Osteoblast (primary cell): ENCODE data around the gene CDKN2C. TPM values are rescaled to one million over a fixed set of nuclear protein-coding genes. Genes with fewer than 3 reads are reported as not detected.
A peak's percentile ranks its signal among the peaks of the same experiment; 100 is the strongest.

Source experiments
- DNase-seq: peaks from one replicate; pipeline ENCODE4 v3.0.0; 2011; ENCODE audit warnings: low spot score, mixed read lengths; ENCODE audit not compliant: insufficient read length; ENCODE audit errors: missing footprints
- H2AFZ ChIP-seq: 2 replicates; pipeline ENCODE4 v1.6.0; 2011; ENCODE audit warnings: mild to moderate bottlenecking, low read length
- H3K27ac ChIP-seq: 2 replicates; pipeline ENCODE4 v1.5.1; 2011; ENCODE audit warnings: mild to moderate bottlenecking, low read depth, low read length, moderate library complexity
- H3K27me3 ChIP-seq: 2 replicates; pipeline ENCODE4 v1.6.0; 2012; ENCODE audit warnings: mild to moderate bottlenecking, control low read depth, inconsistent platforms, low read length, moderate library complexity; ENCODE audit not compliant: insufficient read depth
- H3K36me3 ChIP-seq: 2 replicates; pipeline ENCODE4 v1.5.1; 2011; ENCODE audit warnings: mild to moderate bottlenecking, low read length, control low read depth, moderate library complexity; ENCODE audit not compliant: insufficient read depth
- H3K4me1 ChIP-seq: 2 replicates; pipeline ENCODE4 v1.5.1; 2011; ENCODE audit warnings: mild to moderate bottlenecking, low read length, control low read depth, moderate library complexity; ENCODE audit not compliant: insufficient read depth
- H3K4me2 ChIP-seq: 2 replicates; pipeline ENCODE4 v1.6.0; 2011; ENCODE audit warnings: mild to moderate bottlenecking, low read length; ENCODE audit not compliant: insufficient read depth
- H3K4me3 ChIP-seq: fragments of 200-600 bp; sonication (generic); 3 replicates; pipeline ENCODE4 v1.5.1; 2012; ENCODE audit warnings: mild to moderate bottlenecking, low read length, inconsistent platforms; ENCODE audit not compliant: insufficient read depth
- H3K79me2 ChIP-seq: 2 replicates; pipeline ENCODE4 v1.6.0; 2012; ENCODE audit warnings: mild to moderate bottlenecking, low read length, control low read depth, inconsistent platforms; ENCODE audit not compliant: insufficient read depth
- H3K9me3 ChIP-seq: 2 replicates; pipeline ENCODE4 v1.5.1; 2011; ENCODE audit warnings: low read depth, low read length, control low read depth
- H4K20me1 ChIP-seq: 2 replicates; pipeline ENCODE4 v1.6.0; 2012; ENCODE audit warnings: mild to moderate bottlenecking, low read length, control low read depth; ENCODE audit not compliant: insufficient read depth
- CTCF ChIP-seq: IDR thresholded peaks from 2 replicates; pipeline ENCODE4 v1.5.1; 2011; ENCODE audit warnings: mild to moderate bottlenecking, low read depth, low read length, moderate library complexity; ENCODE audit errors: extremely low read depth
- total RNA-seq: library from RNA; depleted of rRNA; stranded (reverse); fragments of >200 nt; gene quantifications from 2 replicates; pipeline ENCODE4 v1.2.3, GENCODE V29; 2012

Gene CDKN2C
- total RNA-seq, 1 donor: 34.4 TPM

DNA sequence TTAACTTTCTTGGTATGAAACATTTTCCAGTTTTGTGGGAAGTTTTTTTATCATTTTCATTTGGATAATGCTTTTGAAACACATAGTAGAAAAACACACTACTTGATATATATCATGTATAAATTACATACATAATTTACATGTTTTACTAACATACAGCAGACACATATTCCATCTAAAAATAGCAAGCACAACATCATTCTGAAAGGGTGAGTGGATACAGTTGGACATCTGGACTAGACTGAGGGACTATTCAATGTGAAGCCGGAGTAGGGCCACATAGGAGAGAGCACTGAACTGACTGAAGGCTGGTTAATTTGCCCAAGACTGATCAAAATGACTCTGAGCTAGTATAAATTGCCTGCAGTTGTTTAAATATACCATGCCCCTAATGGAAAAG lies 11.7 kb downstream of the CDKN2C start:
- H2AFZ ChIP-seq: peak overlapping the region; percentile 45

GRCh38 chr1:50982611-50983010 lies 12.6 kb downstream of the CDKN2C start:
- H3K4me1 ChIP-seq: peaks cover 15% of the 10 kb centered on the region
- H3K9me3 ChIP-seq: no peaks in the 10 kb centered on the region
- no peaks in the 10 kb centered on the region for H3K36me3 ChIP-seq
- H3K79me2 ChIP-seq: peaks cover 68% of the 10 kb centered on the region
- H3K4me2 ChIP-seq: peak overlapping the region; percentile 37
- no peak for TF ChIP-seq CTCF
- H3K27ac ChIP-seq: no peak overlapping the region
- H3K27me3 ChIP-seq: no peaks in the 10 kb centered on the region
- no peak overlapping the region for H3K4me3 ChIP-seq
- peak overlapping the region; percentile 7 for H2AFZ ChIP-seq
- H4K20me1 ChIP-seq: no peaks in the 10 kb centered on the region
- no peak for DNase-seq

More for the DNA sequence above, 11.7 kb downstream of the CDKN2C start:
- Histone ChIP-seq H3K4me1 (peaks cover 16% of the 10 kb centered on the region), H3K36me3 (no peaks in the 10 kb centered on the region), H3K9me3 (no peaks in the 10 kb centered on the region), H3K4me2 (peak overlapping the region; percentile 37), H3K27me3 (no peaks in the 10 kb centered on the region), H3K79me2 (peaks cover 73% of the 10 kb centered on the region), H3K4me3 (no peak overlapping the region), H3K27ac (no peak overlapping the region), H4K20me1 (no peaks in the 10 kb centered on the region)
- DNase-seq: no peak
- TF ChIP-seq CTCF: no peak

DNA sequence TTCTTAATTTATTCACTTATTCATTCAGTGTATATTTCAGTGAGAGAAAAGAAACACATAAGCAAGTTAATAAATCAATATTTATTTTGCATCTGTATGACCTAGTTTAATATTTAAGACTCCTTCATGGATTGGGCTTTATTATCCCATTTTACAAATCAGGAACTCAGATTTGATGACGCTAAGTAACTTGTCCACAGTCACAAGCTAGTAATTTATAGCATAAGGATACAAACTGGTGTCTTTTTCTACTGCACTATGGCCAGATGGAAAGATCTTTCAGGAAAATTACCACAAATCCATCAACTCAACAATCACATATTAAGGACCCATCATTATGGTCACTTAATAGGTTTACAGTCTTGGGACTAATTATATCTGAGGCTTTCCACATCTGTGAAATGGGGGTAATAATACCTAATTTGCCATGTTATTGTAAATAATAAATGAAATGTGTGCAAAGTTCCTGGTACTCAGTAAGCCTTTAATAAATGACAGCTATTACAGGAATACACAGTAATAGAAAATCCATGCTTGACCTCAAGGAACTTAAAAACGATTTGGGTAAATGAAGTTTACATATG lies 13.3 kb downstream of the CDKN2C start:
- no peaks in the 10 kb centered on the region for H3K36me3 ChIP-seq
- peaks cover 63% of the 10 kb centered on the region for H3K79me2 ChIP-seq
- H4K20me1 ChIP-seq: no peaks in the 10 kb centered on the region
- DNase-seq: no peak
- H3K9me3 ChIP-seq: no peaks in the 10 kb centered on the region
- H3K4me3 ChIP-seq: no peak overlapping the region
- H3K4me1 ChIP-seq: peaks cover 15% of the 10 kb centered on the region
- H3K4me2 ChIP-seq: no peak overlapping the region
- H2AFZ ChIP-seq: no peak overlapping the region
- H3K27ac ChIP-seq: no peak overlapping the region
- no peak for TF ChIP-seq CTCF
- H3K27me3 ChIP-seq: no peaks in the 10 kb centered on the region

DNA sequence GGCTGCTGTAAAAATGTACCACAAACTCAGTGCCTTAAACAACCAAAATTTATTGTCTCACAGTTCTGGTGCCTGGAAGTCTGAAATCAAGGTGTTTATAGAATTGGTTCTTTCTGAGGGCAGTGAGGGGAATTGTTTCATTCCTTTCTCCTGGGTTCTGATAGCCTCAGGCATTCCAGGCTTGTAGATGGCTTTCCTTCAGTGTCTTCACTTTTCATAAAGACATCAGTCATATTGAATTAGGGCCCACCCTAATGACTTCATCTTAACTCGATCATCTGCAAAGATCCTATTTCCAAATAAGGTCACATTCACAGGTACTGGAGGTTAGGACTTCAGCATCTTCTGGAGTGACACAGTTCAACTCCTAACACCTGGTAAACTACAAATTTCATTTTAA lies 15.0 kb downstream of the CDKN2C start:
- no peaks in the 10 kb centered on the region for H3K27me3 ChIP-seq
- H3K9me3 ChIP-seq: no peaks in the 10 kb centered on the region
- H3K27ac ChIP-seq: no peak overlapping the region
- no peaks in the 10 kb centered on the region for H4K20me1 ChIP-seq
- H3K36me3 ChIP-seq: no peaks in the 10 kb centered on the region
- H3K4me3 ChIP-seq: no peak overlapping the region
- peak overlapping the region; percentile 34 for H3K4me2 ChIP-seq
- H3K79me2 ChIP-seq: peaks cover 48% of the 10 kb centered on the region
- peaks cover 21% of the 10 kb centered on the region for H3K4me1 ChIP-seq
- peak overlapping the region; percentile 30 for H2AFZ ChIP-seq
- DNase-seq: no peak
- no peak for TF ChIP-seq CTCF
